HepG2 (cell line): ENCODE measurements around the gene CCDC34. TPM values are rescaled to one million over a fixed set of nuclear protein-coding genes. Genes with fewer than 3 reads are reported as not detected.
A peak's percentile ranks its signal among the peaks of the same experiment; 100 is the strongest.

Source experiments
- ARID4A ChIP-seq: sonication (generic); formaldehyde crosslinking; IDR thresholded peaks from 2 replicates; pipeline ENCODE4 v1.5.0; 2020; ENCODE audit warnings: mild to moderate bottlenecking, missing genetic modification reagents, borderline replicate concordance
- EP300 ChIP-seq, 3 experiments: sonication (generic) in 1 of 3; formaldehyde crosslinking in 1 of 3; IDR thresholded peaks; 2 replicates each; pipeline versions ENCODE4 v1.5.1 to v1.6.1; 2011 to 2020; ENCODE audit warnings: low read depth in 2 of 3, low read length in 2 of 3, borderline replicate concordance in 1 of 3, improper control_type of control experiment in 1 of 3, mild to moderate bottlenecking in 1 of 3, missing genetic modification reagents in 1 of 3, moderate library complexity in 1 of 3
- FOXK1 ChIP-seq: sonication (generic); formaldehyde crosslinking; IDR thresholded peaks from 2 replicates; pipeline ENCODE4 v1.4.0; 2020; ENCODE audit warnings: low read depth, missing genetic modification reagents, borderline replicate concordance
- GLI4 ChIP-seq: sonication (generic); formaldehyde crosslinking; IDR thresholded peaks from 2 replicates; pipeline ENCODE4 v1.5.1; 2020; ENCODE audit warnings: missing genetic modification reagents, mild to moderate bottlenecking, moderate library complexity, borderline replicate concordance
- GTF3A ChIP-seq: sonication (generic); formaldehyde crosslinking; conservative IDR thresholded peaks from 2 replicates; pipeline ENCODE4 v1.4.0; 2020; ENCODE audit warnings: mild to moderate bottlenecking, missing genetic modification reagents
- HHEX ChIP-seq: IDR thresholded peaks from 2 replicates; pipeline ENCODE4 v1.6.1; 2016; ENCODE audit warnings: control low read depth
- LRRFIP1 ChIP-seq: sonication (generic); formaldehyde crosslinking; conservative IDR thresholded peaks from 2 replicates; pipeline ENCODE4 v1.4.0; 2020; ENCODE audit warnings: missing genetic modification reagents
- PRMT3 ChIP-seq: sonication (generic); formaldehyde crosslinking; IDR thresholded peaks from 2 replicates; pipeline ENCODE4 v1.8.1; 2022; ENCODE audit warnings: low read depth, mild to moderate bottlenecking, moderate library complexity, missing genetic modification reagents, borderline replicate concordance
- PTBP1 ChIP-seq: fragments of 200-400 bp; formaldehyde crosslinking; IDR thresholded peaks from 2 replicates; pipeline ENCODE4 v1.6.1; 2018; ENCODE audit warnings: low read length, low read depth; ENCODE audit not compliant: poor library complexity, severe bottlenecking
- SKI ChIP-seq: fragments of 450-650 bp; IDR thresholded peaks from one replicate; pipeline ENCODE4 v1.6.1; 2018; ENCODE audit warnings: mild to moderate bottlenecking; ENCODE audit not compliant: partially characterized antibody
- TBX2 ChIP-seq: sonication (generic); formaldehyde crosslinking; IDR thresholded peaks from 2 replicates; pipeline ENCODE4 v1.5.0; 2020; ENCODE audit warnings: missing genetic modification reagents, mild to moderate bottlenecking, borderline replicate concordance
- YEATS2 ChIP-seq: sonication (generic); formaldehyde crosslinking; IDR thresholded peaks from 2 replicates; pipeline ENCODE4 v1.4.0; 2020; ENCODE audit warnings: missing genetic modification reagents, borderline replicate concordance
- ZNF256 ChIP-seq: sonication (generic); formaldehyde crosslinking; conservative IDR thresholded peaks from 2 replicates; pipeline ENCODE4 v1.4.0; 2020; ENCODE audit warnings: missing genetic modification reagents
- ZNF652 ChIP-seq: IDR thresholded peaks from 2 replicates; pipeline ENCODE4 v1.6.1; 2016; ENCODE audit warnings: low read depth, borderline replicate concordance
- ZNF710 ChIP-seq: sonication (generic); formaldehyde crosslinking; IDR thresholded peaks from 2 replicates; pipeline ENCODE4 v1.5.0; 2020; ENCODE audit warnings: mild to moderate bottlenecking, missing genetic modification reagents, borderline replicate concordance
- ZSCAN31 ChIP-seq: sonication (generic); formaldehyde crosslinking; IDR thresholded peaks from 2 replicates; pipeline ENCODE4 v1.5.0; 2020; ENCODE audit warnings: low read depth, mild to moderate bottlenecking, missing genetic modification reagents
- polyA plus RNA-seq, 8 experiments: library from polyadenylated mRNA; depleted of rRNA in 3 of 8; stranded (reverse) in 7 of 8; unstranded in 1 of 8; fragments of >200 nt; fragmentation: Illumina TruSeq in 4 of 8; extraction: Trizol in 4 of 8; gene quantifications; 2 replicates each; pipeline versions ENCODE4 v1.2.1 to v1.2.3, GENCODE V29; 2011 to 2016; ENCODE audit warnings: low read depth in 4 of 8, missing spikeins in 1 of 8, mixed read lengths in 1 of 8; ENCODE audit not compliant: insufficient read depth in 1 of 8
- total RNA-seq, 5 experiments: library from RNA; depleted of rRNA; stranded (reverse); fragments of >200 nt; fragmentation: Illumina TruSeq; extraction: Trizol; gene quantifications; 2 replicates each; pipeline ENCODE4 v1.2.3, GENCODE V29; 2016; ENCODE audit warnings: low read depth in 1 of 5
- TF ChIP-seq, protein P1 (sequence below): sonication (generic); formaldehyde crosslinking; IDR thresholded peaks from 2 replicates; pipeline ENCODE4 v1.4.0; 2020; ENCODE audit warnings: missing genetic modification reagents

Gene CCDC34
- total and polyA plus RNA-seq, 2 of the 13 experiments (the other 11 are each of a cell fraction or from before 2014, with no cell fraction given) = 7.6 to 34.3 TPM

GRCh38 chr11:27395556-27396258, 32.7 kb upstream of the CCDC34 start (continued):
- TF ChIP-seq GLI4 (CRISPR knock-in tag) (no peak), TBX2 (CRISPR knock-in tag) (peak; percentile 84; the same call in 1 of the 2 replicates), HHEX (CRISPR knock-in tag) (peak; percentile 53; the same call in 1 of the 2 replicates), SKI (no peak), PRMT3 (no peak), ZNF256 (CRISPR knock-in tag) (no peak), PTBP1 (no peak), GTF3A (CRISPR knock-in tag) (no peak), FOXK1 (CRISPR knock-in tag) (no peak), ZSCAN31 (no peak), YEATS2 (no peak), ARID4A (CRISPR knock-in tag) (peak; percentile 16; the same call in 1 of the 2 replicates), ZNF710 (CRISPR knock-in tag) (peak; percentile 41; the same call in 1 of the 2 replicates), EP300 (IDR thresholded peaks at IDR 0.05; ENCODE audit: low read depth in 2 of 2, low read length in 2 of 2) (peak in 1 of 2 experiments; percentile 91; a peak in 2 of 4 replicates), EP300 (CRISPR knock-in tag; IDR thresholded peaks at IDR 0.05; ENCODE audit: borderline replicate concordance) (no peak; the same call in 1 of the 2 replicates), ZNF652 (CRISPR knock-in tag) (no peak; the same call in 1 of the 2 replicates), LRRFIP1 (no peak)
- TF ChIP-seq, protein P1, sequence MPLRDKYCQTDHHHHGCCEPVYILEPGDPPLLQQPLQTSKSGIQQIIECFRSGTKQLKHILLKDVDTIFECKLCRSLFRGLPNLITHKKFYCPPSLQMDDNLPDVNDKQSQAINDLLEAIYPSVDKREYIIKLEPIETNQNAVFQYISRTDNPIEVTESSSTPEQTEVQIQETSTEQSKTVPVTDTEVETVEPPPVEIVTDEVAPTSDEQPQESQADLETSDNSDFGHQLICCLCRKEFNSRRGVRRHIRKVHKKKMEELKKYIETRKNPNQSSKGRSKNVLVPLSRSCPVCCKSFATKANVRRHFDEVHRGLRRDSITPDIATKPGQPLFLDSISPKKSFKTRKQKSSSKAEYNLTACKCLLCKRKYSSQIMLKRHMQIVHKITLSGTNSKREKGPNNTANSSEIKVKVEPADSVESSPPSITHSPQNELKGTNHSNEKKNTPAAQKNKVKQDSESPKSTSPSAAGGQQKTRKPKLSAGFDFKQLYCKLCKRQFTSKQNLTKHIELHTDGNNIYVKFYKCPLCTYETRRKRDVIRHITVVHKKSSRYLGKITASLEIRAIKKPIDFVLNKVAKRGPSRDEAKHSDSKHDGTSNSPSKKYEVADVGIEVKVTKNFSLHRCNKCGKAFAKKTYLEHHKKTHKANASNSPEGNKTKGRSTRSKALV (CRISPR knock-in tag) = no peak
